HG03060 (cell line): Measurements from ENCODE around the gene SRPK1.
"Not testable (repeated sequence)": the region's sequence is repeated elsewhere in the genome, so short reads cannot be mapped to it uniquely, and the experiment has no call there.

Experiments
- ATAC-seq: cut with Tn5 transposase; IDR thresholded peaks from one replicate; pipeline ENCODE4 v1.9.1; 2021; ENCODE audit warnings: low read depth, moderate number of reproducible peaks; ENCODE audit not compliant: unreplicated experiment

The SRPK1 gene

DNA sequence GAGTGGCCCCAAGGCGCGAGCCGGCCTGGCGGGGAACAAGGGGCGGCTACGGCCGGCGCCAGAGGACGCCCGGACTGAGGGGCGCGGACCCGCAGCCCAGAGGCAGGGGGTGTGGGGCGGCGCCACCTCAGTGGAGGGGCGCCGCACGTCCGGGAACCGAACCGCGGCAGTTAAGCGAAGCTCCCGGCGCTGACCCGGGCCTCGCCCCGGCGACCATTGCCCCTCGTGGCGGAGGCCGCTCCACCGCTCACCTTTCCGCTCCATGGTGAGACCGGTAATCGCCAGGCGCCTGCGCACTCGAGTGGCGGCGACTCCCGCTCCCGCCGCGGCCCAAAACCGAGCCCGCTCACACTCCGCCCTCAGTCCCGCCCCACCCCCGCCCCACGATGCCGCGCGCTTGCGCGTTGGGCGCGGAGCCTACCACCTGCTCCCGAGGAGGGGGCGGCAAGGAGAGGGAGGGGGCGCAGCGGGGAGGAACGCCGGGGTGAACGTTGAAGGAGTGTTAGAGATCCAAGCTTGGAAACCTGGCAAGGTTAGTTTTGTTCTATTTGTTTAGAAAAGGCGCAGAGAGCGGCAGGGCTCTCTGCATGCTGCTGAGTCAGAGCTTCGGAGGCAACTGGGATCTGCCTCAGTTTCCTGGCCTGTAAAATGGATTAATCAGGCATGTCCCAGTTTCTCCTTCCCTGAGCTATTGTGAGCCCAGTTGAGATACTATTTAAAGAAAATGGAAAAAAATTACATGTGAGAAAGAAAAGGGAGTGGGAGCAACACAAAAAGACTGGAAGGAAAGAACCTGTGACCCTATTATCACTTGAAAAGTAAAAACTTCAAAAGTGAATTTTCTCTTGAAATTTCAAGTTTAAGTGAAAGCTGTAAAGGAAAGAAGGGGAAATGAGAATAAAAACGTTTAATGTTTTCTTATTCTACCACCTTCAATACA lies at the start of gene SRPK1:
TSS of gene SRPK1 (minus strand) at position 306 of the 940 bp plus-strand sequence. CDS start at position 264, 42 bp downstream.
- no peak for ATAC-seq

DNA sequence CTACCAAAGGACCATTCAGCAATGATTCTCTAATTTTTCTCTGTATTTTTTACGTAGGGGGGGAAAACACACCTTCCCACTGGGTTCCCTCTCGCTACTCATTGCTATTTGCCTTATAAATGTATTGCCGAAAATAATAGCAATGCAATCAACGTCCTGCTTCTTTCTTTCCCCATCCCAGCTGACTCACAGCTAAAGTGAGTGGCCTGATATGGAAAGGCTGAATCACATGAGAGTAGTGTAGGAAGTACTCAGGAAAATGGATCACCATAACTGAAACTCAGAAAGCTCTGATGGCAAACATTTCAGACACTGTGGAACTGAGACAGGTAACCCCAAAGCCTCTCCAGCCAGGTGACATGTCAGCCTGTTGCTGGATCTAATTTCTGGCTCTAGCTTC lies 49.3 kb upstream of the SRPK1 start:
- ATAC-seq, result no peak

DNA sequence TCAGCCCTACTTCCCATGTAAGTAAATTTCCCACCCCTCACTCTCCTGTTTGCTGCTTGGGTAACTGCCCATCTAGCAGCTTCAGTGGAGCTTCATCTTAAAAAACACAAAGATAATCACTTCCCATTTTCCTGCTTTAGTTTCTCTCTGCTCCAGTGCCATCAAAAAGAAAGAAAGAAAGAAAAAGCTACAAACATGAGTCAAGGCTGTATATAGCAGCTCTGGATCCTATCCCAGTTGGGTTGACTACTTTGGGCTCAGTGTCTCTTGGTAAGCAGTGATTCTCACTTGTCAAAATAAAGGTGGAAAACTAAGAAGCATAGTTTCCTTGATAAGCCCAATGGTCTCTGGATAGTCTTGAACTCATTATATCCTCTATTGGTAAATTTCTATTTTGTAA lies 48.7 kb upstream of the SRPK1 start:
- no peak for ATAC-seq

DNA sequence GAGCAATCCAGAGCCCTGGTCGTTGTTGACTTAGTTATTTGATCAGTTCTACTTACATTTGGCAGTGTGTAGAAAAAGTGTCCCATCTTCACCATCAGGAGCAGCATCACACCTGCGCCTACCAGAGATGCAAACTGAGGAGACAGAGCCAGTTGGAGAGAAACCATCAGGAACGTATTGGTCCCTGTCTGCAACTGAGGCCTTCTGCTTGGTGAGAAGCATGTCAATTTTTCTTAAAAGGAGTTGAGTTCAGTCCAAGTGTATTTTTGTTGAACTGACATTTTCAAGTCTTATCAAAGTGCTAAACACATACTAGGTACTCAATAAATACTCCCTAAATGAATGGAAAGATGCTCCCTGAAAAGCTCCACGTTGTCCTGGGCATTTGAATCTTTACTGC lies 47.9 kb upstream of the SRPK1 start:
- ATAC-seq, result no peak

DNA sequence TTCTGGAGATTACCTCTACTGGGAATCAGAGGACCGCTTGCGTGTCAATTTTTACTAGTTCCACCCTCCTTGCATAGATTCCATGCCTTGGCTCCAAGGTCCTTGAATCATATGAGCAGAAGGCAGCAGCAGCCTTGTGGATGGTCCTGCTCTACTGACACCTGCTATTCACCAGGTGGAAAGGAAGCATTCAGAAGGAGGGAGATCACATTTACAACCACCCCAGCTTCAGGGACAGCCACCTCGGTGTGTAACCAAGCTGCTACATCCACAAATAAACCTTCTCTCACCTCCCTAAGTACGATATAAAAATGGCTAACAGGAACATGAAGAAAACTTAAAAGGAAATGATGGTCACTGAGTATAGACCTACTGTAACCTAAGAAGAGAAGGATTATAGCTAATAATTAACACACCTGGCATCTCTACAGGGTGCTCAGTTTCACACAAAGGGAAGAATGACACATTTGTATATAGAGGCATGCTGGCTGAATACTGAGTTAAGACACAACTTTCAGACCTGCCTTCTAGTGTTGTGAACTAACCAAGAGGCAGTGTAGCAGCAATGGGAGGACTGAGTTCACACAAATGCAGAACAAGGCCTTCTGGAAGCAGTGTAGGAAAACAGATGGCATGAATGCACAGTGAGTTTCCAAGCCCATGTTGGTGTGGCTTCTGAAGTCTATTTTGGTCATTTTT lies 46.3 kb upstream of the SRPK1 start:
- ATAC-seq, result no peak

DNA sequence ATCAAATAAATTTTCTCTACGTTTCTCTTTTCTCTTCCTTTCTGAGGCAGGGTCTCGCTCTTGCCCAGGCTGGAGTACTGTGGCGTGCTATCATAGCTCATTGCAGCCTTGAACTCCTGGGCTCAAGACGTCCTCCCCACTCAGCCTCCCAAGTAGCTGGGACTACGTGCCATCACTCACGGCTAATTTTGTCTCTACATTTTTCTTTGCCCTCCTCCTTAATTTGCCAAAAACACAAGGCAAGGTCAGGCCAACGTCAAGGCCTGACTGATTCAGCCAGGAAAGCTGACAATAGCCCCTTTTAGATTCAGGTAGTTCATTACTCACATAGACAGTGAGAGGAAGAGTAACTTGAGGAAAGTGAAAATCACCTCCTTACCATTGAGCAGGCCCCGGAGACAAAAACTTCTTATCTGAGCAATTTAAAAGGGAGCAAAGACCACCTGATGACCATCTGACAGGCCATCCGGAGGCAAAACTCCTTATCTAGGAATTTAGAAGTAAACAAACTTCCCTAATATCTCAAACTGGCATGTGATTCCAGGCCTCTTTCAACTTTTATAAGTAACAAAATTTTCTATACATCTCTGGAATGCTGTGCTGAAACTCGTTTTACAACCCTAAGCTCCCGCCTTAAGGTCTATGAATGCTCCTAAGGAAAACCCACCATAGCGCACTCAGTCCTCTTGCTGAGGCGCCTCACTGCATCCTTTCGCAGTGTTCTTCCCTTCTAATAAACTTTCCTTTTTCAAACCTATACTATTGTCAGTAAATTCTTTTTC lies 42.1 kb upstream of the SRPK1 start:
- no peak for ATAC-seq

DNA sequence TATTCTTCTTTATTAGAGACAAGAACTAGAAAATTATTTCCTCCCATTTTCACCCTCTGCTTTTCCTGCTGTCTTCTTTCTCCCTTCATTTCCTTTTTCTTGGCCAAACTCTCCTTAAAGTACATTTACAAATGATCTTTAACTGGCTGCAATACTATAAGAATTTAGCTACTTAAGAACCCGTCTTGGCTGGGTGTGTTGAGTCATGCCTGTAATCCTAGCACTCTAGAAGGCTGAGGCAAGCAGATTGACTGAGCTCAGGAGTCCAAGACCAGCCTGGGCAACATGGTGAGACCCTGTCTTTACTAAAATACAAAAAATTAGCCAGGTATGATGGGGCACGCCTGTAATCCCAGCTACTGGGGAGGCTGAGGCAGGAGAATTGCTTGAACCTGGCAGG lies 39.3 kb upstream of the SRPK1 start:
- no peak for ATAC-seq

DNA sequence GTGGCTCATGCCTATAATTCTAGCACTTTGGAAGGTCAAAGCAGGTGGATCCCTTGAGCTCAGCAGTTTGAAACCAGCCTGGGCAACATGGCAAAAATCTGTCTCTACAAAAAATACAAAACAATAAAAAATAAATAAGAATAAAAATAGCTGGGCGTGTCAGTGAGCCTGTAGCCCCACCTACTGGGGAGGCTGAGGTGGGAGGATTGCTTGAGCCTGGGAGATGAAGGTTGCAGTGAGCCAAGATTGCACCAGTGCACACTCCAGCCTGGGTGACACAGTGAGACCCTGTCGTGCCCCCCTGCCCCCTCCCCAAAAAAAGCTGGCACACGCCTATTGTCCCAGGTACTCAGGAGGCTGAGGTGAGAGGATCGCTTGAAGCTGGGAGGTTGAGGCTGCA lies 35.1 kb upstream of the SRPK1 start:
- ATAC-seq, result no peak

DNA sequence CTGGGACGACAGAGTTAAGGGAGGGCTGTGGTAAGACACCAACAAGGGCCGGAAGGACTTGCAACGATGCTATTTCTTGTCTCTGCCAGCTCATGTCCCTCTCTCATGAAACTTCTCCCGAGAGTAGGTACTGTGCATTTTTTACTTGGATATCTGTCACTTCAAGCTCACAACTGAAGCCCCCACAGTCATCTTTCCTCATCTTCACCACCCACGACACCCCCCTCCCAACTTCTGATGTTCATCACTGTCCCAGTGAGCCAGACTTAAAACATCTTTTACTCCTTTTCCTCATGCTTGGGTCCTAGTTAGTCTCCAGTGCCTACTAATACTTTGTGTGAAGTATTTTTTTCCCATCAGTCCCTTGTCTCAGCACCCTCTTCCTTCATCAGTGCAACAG lies 34.6 kb upstream of the SRPK1 start:
- no peak for ATAC-seq

DNA sequence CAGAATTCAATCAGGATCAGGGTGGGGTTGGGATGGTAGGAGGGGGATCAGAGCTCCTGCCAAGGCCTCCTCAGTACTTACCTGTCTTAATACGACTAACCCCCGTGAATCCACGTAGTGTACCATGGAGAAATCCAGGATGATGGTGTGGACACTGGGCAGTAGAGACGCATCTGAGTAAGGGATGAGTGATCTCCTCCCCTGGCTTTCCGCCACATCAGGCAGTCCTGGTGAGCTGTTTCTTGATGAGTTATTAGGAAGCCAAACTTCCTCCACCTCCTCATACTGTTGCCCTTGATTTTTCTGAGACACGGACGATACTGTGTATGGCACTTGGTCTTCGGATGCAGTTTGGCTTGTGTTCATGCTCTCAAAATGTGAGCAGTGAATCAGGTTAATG lies 34.2 kb upstream of the SRPK1 start:
- ATAC-seq, result no peak

DNA sequence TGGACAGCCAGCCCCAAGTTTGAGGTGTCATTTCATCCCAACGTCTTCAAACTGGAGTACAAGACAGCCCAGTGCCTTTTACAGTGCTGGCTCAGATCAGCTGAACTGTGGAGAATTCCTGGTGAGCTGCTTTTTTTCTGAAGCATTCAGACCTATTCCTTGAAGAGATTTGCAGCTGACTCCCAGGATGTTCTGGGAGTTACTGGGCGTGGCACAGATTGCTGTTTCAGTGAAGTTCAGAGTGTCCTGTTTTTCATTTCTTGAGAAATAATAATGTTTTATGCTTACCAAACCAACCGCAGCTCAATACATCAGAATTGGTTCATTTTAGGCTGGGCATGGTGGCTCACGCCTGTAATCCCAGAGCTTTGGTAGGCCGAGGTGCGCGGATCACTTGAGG lies 33.4 kb upstream of the SRPK1 start:
- ATAC-seq, result no peak

DNA sequence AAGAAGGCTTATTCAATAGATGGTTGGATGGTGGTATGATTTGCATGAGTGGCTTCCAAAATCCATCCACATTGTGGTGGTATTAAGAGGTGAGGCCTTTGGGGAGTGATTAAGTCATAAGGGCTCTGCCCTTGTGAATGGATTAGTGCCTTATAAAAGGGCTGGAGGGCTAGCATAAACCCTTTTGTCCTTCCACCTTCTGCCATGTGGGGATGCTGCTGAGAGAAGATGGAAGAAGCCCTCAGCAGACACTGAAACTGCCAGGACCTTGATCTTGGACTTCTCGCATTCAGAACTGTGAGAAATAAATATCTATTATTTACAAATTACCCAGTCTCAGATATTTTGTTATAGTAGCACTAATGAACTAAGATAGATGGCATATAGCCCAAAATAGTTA lies 27.8 kb upstream of the SRPK1 start:
- ATAC-seq, result no peak

DNA sequence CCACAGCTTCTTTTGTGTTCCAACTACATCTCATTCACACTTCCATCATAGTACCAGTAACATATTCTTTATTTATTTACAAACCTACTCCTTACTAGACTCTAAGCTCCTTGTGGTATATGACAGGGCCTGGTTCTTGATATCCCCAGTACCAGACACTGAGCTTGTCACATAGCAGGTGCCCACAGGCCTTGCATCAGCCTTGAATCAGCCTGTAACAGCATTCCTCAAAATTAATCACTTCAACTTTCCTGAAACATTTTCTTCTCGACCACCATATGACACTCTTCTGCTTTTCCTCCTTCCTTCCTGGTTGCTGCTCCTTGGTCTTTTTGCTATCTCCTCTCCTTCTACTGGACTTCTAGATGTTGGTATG lies 24.7 kb upstream of the SRPK1 start:
- ATAC-seq, result no peak

DNA sequence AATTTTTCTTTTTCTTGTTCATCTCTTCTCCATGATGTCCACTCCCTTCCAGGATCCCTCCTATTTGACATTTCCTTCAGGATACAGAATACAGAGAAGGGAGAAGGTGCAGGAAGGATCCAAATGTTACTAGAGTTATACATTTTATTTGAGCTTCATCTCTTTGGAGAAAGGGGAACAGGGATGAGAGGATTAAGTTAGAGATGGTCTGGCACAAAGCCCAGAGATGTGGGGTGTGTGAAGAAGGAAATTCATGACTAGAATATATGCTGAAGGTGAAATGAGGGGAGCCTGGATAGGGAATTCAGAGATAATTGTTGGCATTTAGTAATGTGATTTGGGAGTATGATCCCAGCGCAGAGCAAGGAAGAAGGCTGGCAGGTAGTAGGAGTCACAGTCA lies 22.5 kb upstream of the SRPK1 start:
- no peak for ATAC-seq

DNA sequence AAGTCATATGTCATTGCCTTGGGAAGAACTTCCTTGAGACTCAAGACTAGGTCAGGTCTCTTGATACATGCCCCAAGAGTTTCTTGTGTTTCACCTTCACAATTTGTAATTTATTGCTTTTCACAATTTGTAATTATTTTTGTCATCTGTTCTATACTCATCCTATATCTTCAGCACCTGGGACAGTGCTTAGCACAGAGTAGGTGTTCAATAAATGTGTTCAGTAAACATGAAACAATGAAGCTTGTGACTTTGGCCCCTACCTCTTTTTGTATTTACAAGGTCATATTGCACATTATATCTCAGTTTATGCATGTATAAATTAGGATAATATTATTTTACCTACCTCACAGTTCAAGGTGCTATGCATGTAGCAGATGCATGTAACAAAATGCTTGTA lies 21.5 kb upstream of the SRPK1 start:
- ATAC-seq, result no peak

DNA sequence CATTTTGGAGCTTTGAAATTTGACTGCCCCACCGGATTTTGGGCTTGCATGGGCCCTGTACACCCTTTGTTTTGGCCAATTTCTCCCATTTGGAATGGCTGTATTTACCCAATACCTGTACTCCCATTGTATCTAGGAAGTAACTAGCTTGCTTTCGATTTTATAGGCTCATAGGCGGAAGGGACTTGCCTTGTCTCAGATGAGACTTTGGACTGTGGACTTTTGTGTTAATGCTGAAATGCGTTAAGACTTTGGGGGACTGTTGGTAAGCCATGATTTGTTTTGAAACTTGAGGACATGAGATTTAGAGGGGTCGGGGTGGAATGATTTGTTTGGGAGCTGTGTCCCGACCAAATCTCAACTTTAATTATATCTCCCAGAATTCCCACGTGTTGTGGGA lies 20.3 kb upstream of the SRPK1 start:
- not testable (repeated sequence) for ATAC-seq

DNA sequence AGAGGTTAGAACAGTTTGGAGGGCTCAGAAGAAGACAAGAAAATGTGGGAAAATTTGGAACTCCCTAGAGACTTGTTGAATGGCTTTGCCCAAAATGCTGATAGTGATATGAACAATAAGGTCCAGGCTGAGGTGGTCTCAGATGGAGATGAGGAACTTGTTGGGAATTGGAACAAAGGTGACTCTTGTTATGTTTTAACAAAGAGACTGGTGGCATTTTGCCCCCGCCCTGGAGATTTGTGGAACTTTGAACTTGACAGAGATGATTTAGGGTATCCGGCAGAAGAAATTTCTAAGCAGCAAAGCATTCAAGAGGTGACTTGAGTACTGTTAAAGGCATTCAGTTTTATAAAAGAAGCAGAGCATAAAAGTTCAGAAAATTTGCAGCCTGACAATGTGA lies 19.1 kb upstream of the SRPK1 start:
- ATAC-seq, result not testable (repeated sequence)

DNA sequence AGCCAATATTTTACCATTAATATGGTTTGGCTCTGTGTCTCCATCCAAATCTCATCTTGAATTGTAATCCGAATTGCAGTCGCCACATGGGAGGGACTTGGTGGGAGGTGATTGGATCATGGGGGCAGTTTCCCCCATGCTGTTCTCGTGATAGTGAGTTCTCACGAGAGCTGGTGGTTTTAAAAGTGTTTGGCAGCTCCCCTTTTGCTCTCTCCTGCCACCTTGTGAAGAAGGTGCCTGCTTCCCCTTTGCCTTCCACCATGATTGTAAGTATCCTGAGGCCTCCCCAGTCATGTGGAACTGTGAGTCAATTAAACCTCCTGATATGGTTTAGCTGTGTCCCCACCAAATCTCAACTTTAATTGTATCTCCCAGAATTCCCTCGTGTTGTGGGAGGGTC lies 18.4 kb upstream of the SRPK1 start:
- ATAC-seq, result not testable (repeated sequence)

DNA sequence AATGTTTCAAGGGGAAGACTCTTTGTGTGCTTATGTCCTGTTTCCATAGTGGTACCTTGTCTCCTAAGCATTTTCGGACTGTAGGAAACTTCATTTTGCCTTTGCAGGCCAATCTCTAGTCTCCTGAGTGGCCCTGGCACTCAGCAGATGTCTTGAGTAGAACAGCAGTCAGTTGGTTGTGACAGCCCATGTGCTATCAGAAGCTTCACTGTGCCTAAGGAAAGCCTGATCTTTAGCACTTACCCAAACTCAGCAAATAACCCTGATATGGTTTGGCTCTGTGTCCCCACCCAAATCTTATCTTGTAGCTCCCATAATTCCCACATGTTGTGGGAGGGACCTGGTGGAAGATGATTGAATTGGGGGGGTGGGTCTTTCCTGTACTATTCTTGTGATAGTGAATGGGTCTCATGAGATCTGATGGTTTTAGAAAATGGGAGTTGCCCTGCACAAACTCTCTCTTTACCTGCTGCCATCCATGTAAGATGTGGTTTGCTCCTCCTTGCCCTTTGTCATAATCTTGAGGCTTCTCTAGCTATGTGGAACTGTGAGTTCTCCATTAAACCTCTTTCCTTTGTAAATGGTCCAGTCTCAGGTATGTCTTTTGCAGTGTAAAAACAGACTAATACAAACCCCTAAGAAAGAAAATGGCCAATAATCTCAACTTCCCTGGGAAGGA lies 15.9 kb upstream of the SRPK1 start:
- ATAC-seq, result no peak

DNA sequence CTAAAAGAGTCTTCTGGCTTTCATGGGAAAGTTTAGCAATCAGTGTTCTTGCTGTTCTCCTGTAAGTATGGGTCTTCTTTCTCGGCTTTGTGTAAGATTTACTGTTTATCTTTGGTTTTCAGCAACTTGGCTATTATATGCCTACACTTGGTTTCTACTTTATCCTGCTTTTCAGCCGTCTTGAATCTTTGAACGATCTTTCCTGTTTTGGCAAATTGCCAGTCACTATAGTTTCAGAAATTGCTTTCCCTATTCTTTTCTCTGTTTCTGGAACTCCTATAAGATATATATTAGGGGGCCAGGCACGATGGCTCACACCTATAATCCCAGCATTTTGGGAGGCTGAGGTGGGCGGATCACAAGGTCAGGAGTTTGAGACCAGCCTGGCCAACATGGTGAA lies 14.6 kb upstream of the SRPK1 start:
- ATAC-seq, result no peak

DNA sequence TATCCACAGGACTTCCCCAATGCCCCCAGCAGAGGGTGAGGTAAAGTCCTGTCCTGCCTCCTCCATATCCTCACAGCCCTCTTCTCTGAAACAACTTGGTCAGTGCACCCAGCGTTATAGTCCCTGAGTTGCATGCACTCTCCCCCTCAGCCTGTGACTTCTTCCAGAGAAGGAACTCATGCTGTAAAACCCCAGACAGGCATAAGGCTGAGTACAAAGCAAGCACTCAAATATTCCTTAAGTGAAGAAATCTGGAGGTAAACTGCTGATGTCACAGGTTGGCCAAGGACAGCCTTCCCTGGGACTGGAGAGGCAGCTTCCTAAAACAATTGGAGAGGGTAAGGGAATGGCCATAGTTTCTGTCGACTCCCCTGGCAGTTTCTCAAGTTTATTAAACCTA lies 12.9 kb upstream of the SRPK1 start:
- ATAC-seq, result no peak
